NB4 (cell line): ENCODE measurements around the gene OSBP2.

Experiments
- DNase-seq: peaks from one replicate; pipeline ENCODE4 v3.0.0; 2010; ENCODE audit warnings: low read depth
- H3K4me3 ChIP-seq: one replicate; pipeline ENCODE4 v1.5.1; 2011; ENCODE audit warnings: mild to moderate bottlenecking, low read depth, low read length, moderate library complexity
- MYC ChIP-seq: IDR thresholded peaks from 2 replicates; pipeline ENCODE4 v1.6.1; 2011; ENCODE audit warnings: low read depth, low read length
- POLR2A ChIP-seq: IDR thresholded peaks from 2 replicates; pipeline ENCODE4 v1.6.1; 2011; ENCODE audit warnings: mild to moderate bottlenecking; ENCODE audit not compliant: insufficient read length; ENCODE audit errors: extremely low read depth
- TF ChIP-seq, protein P1 (sequence below): IDR thresholded peaks from 2 replicates; pipeline ENCODE4 v1.6.1; 2011; ENCODE audit warnings: low read depth, low read length
- TF ChIP-seq, protein P2 (sequence below): IDR thresholded peaks from one replicate; pipeline ENCODE4 v1.5.1; 2012; ENCODE audit warnings: low read depth, low read length

The OSBP2 gene

DNA sequence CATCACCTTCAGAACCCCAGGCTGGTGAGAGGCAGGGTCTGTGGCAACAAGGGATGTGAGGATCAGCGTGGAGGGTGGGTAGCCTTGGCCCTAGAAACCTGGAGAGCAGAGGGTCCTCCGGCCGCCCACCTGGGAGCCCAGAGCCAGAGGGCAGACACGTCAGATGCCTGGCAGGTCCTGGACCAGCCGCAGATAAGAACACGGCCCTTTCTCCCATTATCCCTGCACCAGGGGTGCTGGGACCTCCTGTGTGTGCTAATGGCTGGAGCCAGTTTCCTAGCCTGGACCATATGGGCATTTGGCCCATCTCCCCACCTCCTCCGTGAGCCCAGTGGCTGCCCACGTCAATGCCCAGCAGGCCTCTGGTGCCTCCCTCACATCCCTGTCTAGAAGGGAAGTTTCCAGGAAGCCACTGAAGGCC, 185.5 kb downstream of the OSBP2 start:
- DNase-seq: no peak
- no peak overlapping the region for H3K4me3 ChIP-seq
- TF ChIP-seq, protein P1, sequence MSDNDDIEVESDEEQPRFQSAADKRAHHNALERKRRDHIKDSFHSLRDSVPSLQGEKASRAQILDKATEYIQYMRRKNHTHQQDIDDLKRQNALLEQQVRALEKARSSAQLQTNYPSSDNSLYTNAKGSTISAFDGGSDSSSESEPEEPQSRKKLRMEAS: no peak
- TF ChIP-seq MYC: no peak
- TF ChIP-seq, protein P2, sequence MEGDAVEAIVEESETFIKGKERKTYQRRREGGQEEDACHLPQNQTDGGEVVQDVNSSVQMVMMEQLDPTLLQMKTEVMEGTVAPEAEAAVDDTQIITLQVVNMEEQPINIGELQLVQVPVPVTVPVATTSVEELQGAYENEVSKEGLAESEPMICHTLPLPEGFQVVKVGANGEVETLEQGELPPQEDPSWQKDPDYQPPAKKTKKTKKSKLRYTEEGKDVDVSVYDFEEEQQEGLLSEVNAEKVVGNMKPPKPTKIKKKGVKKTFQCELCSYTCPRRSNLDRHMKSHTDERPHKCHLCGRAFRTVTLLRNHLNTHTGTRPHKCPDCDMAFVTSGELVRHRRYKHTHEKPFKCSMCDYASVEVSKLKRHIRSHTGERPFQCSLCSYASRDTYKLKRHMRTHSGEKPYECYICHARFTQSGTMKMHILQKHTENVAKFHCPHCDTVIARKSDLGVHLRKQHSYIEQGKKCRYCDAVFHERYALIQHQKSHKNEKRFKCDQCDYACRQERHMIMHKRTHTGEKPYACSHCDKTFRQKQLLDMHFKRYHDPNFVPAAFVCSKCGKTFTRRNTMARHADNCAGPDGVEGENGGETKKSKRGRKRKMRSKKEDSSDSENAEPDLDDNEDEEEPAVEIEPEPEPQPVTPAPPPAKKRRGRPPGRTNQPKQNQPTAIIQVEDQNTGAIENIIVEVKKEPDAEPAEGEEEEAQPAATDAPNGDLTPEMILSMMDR: no peak
- no peak for TF ChIP-seq POLR2A

DNA sequence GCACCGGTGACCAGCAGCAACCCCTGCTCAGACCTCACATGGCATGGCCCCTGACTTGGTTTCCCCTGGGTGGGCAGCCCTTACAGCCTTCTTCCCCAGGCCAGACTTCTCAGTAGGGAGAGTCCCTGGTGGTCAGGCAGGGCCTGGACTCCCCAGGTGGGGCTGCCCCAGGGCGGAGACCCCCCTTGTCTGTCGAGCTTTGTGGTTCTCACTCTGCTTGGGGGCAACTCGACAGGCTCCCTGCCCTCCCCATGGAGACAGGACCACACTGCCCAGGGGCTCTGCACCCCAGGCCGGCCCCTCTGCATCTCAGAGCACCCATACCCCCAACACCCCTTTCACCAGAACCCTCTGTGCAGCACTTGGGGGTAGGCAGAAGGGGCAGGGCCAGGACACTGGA, 186.2 kb downstream of the OSBP2 start:
- TF ChIP-seq, protein P2: no peak
- no peak for TF ChIP-seq POLR2A
- TF ChIP-seq, protein P1: no peak
- no peak for TF ChIP-seq MYC
- DNase-seq: no peak
- no peak overlapping the region for H3K4me3 ChIP-seq

DNA sequence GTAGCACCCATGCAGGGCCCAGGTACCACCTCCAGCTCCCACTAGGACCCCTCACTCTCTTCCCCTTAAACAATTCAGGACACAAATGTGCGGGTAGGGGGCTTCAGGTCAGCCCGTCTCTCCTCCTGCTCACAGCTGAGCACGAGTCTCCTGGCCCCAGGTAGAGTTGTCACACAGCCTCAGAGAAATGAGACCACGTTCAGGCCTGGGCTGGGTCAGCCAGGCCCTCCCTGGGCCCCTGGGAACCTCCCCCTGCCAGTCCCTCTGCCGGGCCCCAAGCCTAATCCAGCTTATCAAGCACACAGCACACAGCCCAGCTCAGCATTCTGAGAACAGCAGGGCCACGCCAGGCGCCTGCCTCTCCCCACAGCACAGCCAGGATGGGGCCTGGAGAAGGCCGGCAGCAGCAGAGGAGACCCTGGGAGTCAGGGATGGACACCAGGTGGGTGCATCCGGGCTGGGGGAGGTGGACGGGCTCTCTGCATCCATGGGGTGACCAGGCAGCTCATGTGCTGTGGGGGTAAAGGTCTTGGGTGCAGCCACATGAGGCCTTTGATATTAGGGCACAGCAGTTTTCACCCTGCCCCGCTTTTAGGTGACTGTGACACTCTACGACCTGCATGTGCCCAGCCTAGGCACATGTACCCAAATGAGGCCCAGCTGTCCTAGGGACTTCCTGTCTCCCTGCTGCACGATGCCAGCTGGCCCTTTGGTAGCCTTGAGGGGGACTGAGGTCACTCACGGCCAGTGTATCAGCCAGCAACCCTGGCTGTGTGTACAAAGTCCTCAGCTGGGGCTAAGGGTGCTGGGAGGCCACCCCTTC, 186.9 kb downstream of the OSBP2 start:
- DNase-seq: no peak
- TF ChIP-seq MYC: no peak
- no peak for TF ChIP-seq POLR2A
- TF ChIP-seq, protein P2: no peak
- TF ChIP-seq, protein P1: no peak
- no peak overlapping the region for H3K4me3 ChIP-seq

DNA sequence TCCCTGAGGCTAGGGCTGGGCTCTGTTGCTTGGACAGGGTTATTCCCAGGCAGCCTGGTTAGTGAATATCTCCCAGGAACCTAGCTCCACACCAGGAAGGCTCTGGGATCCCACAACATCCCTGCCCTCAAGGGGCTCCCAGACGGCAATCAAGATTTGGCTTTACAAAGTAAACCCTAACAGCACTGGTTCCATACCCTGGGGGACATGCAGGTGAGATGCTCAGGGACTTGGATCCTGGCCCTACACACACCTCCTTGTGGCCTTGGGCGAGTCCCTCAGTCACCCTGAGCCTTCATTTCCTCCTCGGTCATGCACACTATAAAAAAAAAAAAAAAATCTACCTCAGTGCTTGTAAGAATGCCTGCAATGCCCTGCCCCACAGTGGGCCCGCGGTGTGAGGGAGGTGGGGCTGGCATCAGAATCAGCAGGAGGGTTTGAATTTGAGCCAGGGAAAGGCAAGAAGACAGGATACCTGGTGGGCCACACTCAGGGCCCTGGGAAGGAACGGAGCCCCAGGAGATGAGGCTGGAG, 187.6 kb downstream of the OSBP2 start:
- H3K4me3 ChIP-seq: no peak overlapping the region
- no peak for TF ChIP-seq POLR2A
- TF ChIP-seq, protein P1: no peak
- TF ChIP-seq MYC: no peak
- TF ChIP-seq, protein P2: no peak
- no peak for DNase-seq

DNA sequence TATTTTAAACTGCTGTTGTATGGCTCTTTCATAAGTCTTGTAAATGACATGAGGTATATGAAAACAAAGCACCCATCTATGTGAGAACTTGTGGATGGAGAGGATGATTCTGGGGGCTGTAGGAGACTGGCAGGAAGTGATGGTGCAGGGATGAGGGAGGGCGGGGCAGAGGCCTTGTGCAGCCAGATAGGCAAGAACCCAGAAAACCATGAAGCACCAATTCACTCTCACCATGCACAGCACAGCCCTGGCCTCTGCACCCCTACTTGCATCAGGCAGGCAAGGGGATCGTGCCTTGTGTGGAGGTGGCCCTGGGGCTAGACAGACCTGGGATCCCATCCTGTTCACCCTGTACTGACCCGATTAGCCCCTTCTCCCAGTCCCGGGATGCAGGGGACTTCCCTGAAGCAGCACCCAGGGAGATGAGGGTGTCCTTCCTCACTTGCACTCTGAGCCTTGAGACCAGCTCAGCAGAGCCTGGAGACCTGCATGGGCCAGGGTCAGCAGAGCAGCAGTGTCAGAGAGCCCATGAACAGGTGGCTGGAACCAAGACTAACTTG, 188.4 kb downstream of the OSBP2 start:
- H3K4me3 ChIP-seq: no peak overlapping the region
- no peak for DNase-seq
- TF ChIP-seq POLR2A (no peak), MYC (no peak)
- TF ChIP-seq, protein P2: no peak
- TF ChIP-seq, protein P1: no peak
